Gastrocnemius medialis (tissue), 4 donors: ENCODE results near the gene SLC49A4. TPM values are rescaled to one million over a fixed set of nuclear protein-coding genes. Genes with fewer than 3 reads are reported as not detected.

ENCODE experiments used
- ATAC-seq, 2 donors: fragments of 150-250 bp; one replicate each; pipeline ENCODE4 v1.9.1; 2016
- DNase-seq, 2 donors: peaks; one replicate each; pipeline ENCODE4 v3.0.0-alpha.2; 2019
- H3K27ac ChIP-seq, 4 donors: fragments of 200-600 bp; sonication (generic); 1 replicate in 1 of 4; 2 replicates in 3 of 4; pipeline ENCODE4 v1.5.1; 2016 to 2018; ENCODE audit warnings: mild to moderate bottlenecking in 2 of 4, moderate library complexity in 1 of 4
- H3K27me3 ChIP-seq, 3 donors: fragments of 200-600 bp; sonication (generic) in 2 of 3; 1 replicate in 1 of 3; 2 replicates in 2 of 3; pipeline versions ENCODE4 v1.5.1 to v1.6.0; 2016 to 2019; ENCODE audit warnings: mild to moderate bottlenecking in 1 of 3, moderate library complexity in 1 of 3
- H3K36me3 ChIP-seq, 2 donors: fragments of 200-600 bp; sonication (generic) in 1 of 2; one replicate each; pipeline ENCODE4 v1.5.1; 2017 to 2018
- H3K4me1 ChIP-seq, 2 donors: fragments of 200-600 bp; sonication (generic) in 1 of 2; one replicate each; pipeline ENCODE4 v1.5.1; 2016 to 2017; ENCODE audit warnings: mild to moderate bottlenecking in 2 of 2
- H3K4me3 ChIP-seq, 4 donors: fragments of 200-600 bp; sonication (generic) in 3 of 4; 1 replicate in 1 of 4; 2 replicates in 3 of 4; pipeline ENCODE4 v1.5.1; 2016 to 2019; ENCODE audit warnings: mild to moderate bottlenecking in 2 of 4
- H3K9me3 ChIP-seq, 3 donors: fragments of 200-600 bp; sonication (generic) in 2 of 3; 1 replicate in 1 of 3; 2 replicates in 2 of 3; pipeline ENCODE4 v1.5.1; 2016 to 2019
- POLR2A ChIP-seq, 2 donors: fragments of 450-650 bp; IDR thresholded peaks; one replicate each; pipeline ENCODE4 v1.6.1; 2017; ENCODE audit warnings: antibody characterized with exemption in 2 of 2, mild to moderate bottlenecking in 2 of 2, moderate library complexity in 2 of 2
- in situ Hi-C, 4 donors: fragments of 200-750 bp; cut with MboI; loops; one replicate each; pipeline versions ENCODE4 v1.15.0 to v1.8.0; 2017; ENCODE audit warnings: low sequenced_read_pairs in 4 of 4
- intact Hi-C: fragments of 100-400 bp; cut with DNase I; formaldehyde crosslinking; loops from one replicate; pipeline ENCODE4 v1.15.1; 2023; ENCODE audit warnings: low total_unique reads
- total RNA-seq, 4 donors: library from RNA; depleted of rRNA; stranded (reverse); fragments of >200 nt; gene quantifications; one replicate each; pipeline versions ENCODE4 v1.1.0 to v1.2.3, GENCODE V29; 2016
- TF ChIP-seq, protein P1 (sequence below), 5 experiments: fragments of 450-650 bp in 3 of 5; fragments of 200-600 bp in 2 of 5; sonication (generic) in 2 of 5; IDR thresholded peaks in 4 of 5; conservative IDR thresholded peaks in 1 of 5; 1 replicate in 4 of 5; 2 replicates in 1 of 5; pipeline ENCODE4 v1.5.1; 2016 to 2019; ENCODE audit warnings: antibody characterized with exemption in 5 of 5, mild to moderate bottlenecking in 3 of 5, moderate library complexity in 3 of 5

The SLC49A4 gene
- total RNA-seq, 4 donors from 2014 or later, result 29.0 to 81.7 (median 44.8) TPM

DNA sequence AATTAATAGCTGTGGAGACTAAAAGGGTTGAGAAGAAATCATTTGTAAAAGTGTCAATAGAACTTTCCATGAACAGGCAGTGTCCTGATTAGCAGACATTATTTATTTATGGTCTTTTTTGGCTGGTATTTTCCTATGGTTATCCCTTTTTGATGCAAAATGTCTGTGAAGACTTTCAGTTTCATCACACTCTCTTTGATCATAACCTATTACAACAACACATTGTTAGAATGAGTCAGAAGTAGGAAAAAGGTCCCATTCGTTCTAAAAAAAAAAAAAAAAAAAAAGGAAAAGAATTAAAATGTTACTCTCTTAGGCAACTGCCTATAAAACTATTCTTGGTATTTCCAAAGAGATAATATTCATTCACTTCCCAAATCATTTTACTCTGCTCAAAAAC, 62.1 kb downstream of the SLC49A4 start:
- H3K9me3 ChIP-seq, result no peaks in the 10 kb centered on the region
- intact Hi-C loops, result loop anchor here (5.0 kb wide), 1 partner anchor 40 kb away; no protein-coding TSS in a partner anchor

DNA sequence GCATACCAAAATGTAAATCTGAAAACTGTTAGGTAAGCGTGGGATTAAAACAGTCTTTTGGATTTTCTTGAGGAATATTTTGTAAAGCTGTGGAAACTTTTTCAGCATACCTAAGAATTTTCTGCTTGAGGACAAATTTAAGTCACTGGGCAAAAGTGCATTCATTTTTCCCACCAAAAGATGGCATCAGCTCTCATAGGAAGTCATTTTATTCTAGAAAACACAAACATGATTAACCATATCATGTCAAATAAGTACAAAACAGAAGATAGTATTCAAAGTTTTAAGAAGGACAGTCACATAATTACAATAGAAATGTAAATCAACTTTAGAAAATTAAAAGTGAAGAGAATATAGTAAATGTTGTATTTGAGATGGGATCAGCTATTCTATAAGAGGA, 63.5 kb downstream of the SLC49A4 start:
- Histone ChIP-seq H3K27me3 (no peaks in the 10 kb centered on the region), H3K27ac (no peak overlapping the region), H3K4me1 (no peaks in the 10 kb centered on the region), H3K36me3 (peaks cover 0 to 37% of the 10 kb centered on the region in 2 donors), H3K9me3 (no peaks in the 10 kb centered on the region), H3K4me3 (no peak overlapping the region)
- no peak for ATAC-seq
- no peak for TF ChIP-seq POLR2A (IDR thresholded peaks at IDR 0.05)
- TF ChIP-seq, protein P1, sequence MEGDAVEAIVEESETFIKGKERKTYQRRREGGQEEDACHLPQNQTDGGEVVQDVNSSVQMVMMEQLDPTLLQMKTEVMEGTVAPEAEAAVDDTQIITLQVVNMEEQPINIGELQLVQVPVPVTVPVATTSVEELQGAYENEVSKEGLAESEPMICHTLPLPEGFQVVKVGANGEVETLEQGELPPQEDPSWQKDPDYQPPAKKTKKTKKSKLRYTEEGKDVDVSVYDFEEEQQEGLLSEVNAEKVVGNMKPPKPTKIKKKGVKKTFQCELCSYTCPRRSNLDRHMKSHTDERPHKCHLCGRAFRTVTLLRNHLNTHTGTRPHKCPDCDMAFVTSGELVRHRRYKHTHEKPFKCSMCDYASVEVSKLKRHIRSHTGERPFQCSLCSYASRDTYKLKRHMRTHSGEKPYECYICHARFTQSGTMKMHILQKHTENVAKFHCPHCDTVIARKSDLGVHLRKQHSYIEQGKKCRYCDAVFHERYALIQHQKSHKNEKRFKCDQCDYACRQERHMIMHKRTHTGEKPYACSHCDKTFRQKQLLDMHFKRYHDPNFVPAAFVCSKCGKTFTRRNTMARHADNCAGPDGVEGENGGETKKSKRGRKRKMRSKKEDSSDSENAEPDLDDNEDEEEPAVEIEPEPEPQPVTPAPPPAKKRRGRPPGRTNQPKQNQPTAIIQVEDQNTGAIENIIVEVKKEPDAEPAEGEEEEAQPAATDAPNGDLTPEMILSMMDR (IDR thresholded peaks at IDR 0.05 in 4 of 5, conservative IDR thresholded peaks at IDR 0.05 in 1 of 5), result no peak
- intact Hi-C loops (loop anchor here (5.0 kb wide), 1 partner anchor 39 kb away; no protein-coding TSS in a partner anchor), in situ Hi-C loops (no loop called here)
- no peak for DNase-seq

More for the DNA sequence above, 62.1 kb downstream of the SLC49A4 start:
- no peak for TF ChIP-seq POLR2A (IDR thresholded peaks at IDR 0.05)
- TF ChIP-seq, protein P1 (IDR thresholded peaks at IDR 0.05 in 4 of 5, conservative IDR thresholded peaks at IDR 0.05 in 1 of 5), result no peak
- Histone ChIP-seq H3K4me3 (no peak overlapping the region), H3K4me1 (no peaks in the 10 kb centered on the region), H3K27ac (no peak overlapping the region), H3K36me3 (peaks cover 0 to 33% of the 10 kb centered on the region in 2 donors), H3K27me3 (no peaks in the 10 kb centered on the region)
- no peak for DNase-seq
- ATAC-seq, result no peak
- in situ Hi-C loops, result no loop called here

DNA sequence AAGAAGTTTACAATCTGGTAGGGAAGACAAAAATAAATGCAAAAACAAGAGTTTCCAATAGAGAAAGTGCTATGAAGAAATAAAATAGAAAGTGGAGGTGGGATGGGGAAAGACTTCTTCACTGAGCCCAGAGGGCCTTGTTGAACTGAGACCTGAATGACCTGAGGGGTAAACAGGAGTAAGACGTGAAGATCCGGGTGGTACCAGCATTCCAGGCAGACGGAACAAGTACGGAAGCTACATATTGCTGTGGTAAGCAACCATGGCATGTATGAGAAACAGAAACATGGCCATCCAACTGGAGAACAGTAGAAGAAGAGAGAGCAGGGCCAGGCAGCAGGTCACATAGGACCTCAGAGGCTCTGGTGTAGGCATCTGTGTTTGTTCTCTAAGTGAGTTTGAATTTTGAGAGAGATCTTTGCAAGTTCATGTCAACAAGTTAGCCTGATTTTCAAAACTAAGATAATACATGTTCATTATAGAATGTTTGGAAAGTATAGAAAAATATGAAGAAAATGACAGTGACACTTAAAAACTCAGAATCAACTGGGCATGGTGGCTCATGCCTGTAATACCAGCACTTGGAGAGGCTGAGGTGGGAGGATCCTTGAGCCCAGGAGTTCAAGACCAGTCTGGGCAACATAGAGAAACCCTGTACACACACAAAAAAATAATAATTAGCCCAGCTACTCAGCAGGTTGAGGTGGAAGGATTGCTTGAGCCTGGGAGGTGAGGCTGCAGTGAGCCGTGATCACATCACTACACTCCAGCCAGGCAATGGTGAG, 64.3 kb downstream of the SLC49A4 start:
- Histone ChIP-seq H3K4me3 (no peak overlapping the region), H3K27ac (no peak overlapping the region), H3K9me3 (no peaks in the 10 kb centered on the region), H3K36me3 (peaks cover 0 to 37% of the 10 kb centered on the region in 2 donors), H3K27me3 (no peaks in the 10 kb centered on the region), H3K4me1 (no peaks in the 10 kb centered on the region)
- in situ Hi-C loops (no loop called here), intact Hi-C loops (loop anchor here (5.0 kb wide), 1 partner anchor 38 kb away; no protein-coding TSS in a partner anchor)
- ATAC-seq (no peak), DNase-seq (no peak)
- TF ChIP-seq, protein P1 (IDR thresholded peaks at IDR 0.05 in 4 of 5, conservative IDR thresholded peaks at IDR 0.05 in 1 of 5), result no peak
- TF ChIP-seq POLR2A (IDR thresholded peaks at IDR 0.05), result no peak

DNA sequence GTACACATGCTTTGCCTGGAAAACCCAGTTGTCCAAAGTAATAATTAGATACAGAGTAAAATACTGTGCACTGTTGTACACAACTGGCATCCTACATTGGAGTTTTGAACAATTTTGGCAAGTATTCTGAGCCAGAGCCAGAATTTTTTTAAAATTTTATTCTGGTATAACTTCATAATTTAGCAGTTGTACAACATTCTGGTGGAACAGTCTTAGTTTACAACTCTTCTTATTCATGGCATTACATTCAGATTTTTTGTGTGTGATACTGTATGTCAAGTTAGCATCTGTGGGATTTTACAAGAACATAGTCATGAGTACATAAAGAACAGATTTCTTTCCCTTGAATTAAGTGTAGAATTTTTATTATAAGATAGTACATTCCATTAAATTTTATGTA, 67.5 kb downstream of the SLC49A4 start:
- TF ChIP-seq, protein P1 (IDR thresholded peaks at IDR 0.05 in 4 of 5, conservative IDR thresholded peaks at IDR 0.05 in 1 of 5), result no peak
- no peak for TF ChIP-seq POLR2A (IDR thresholded peaks at IDR 0.05)

More for the DNA sequence above, 67.5 kb downstream of the SLC49A4 start:
- DNase-seq (no peak), ATAC-seq (no peak)
- Histone ChIP-seq H3K4me3 (no peak overlapping the region), H3K9me3 (no peaks in the 10 kb centered on the region), H3K36me3 (peaks cover 0 to 38% of the 10 kb centered on the region in 2 donors), H3K27me3 (no peaks in the 10 kb centered on the region), H3K27ac (no peak overlapping the region), H3K4me1 (no peaks in the 10 kb centered on the region)
- in situ Hi-C loops, result no loop called here
- intact Hi-C loops, result no loop called here
